8988T (cell line): ENCODE results near the gene IQGAP1.

Source experiments
- DNase-seq: peaks from one replicate; pipeline ENCODE4 v3.0.0; 2011

The IQGAP1 gene

GRCh38 chr15:90540768-90541167 is 152.7 kb downstream of the IQGAP1 start:
- DNase-seq: no peak

GRCh38 chr15:90545095-90545494 is 157.1 kb downstream of the IQGAP1 start:
- no peak for DNase-seq

GRCh38 chr15:90547540-90547939 is 159.5 kb downstream of the IQGAP1 start:
- DNase-seq: no peak

GRCh38 chr15:90550919-90551318 is 162.9 kb downstream of the IQGAP1 start:
- no peak for DNase-seq
